OCI-LY3 (cell line): Measurements from ENCODE around the gene ACCSL.

ENCODE experiments used
- CTCF ChIP-seq: fragments of 200-600, 300-600 bp; sonication (generic); IDR thresholded peaks from 2 replicates; pipeline ENCODE4 v1.5.1; 2014; ENCODE audit warnings: antibody characterized with exemption, low read length, low read depth
- EZH2phosphoT487 ChIP-seq: fragments of 200-600 bp; shearing (Covaris generic); IDR thresholded peaks from 2 replicates; pipeline ENCODE4 v1.6.1; 2018; ENCODE audit warnings: antibody characterized with exemption, mixed run types, low read depth

GRCh38 chr11:44101098-44101497 is 53.3 kb downstream of the ACCSL start:
- TF ChIP-seq CTCF (no peak), EZH2phosphoT487 (no peak)
